NCI-H2081 (cell line): Measurements from ENCODE around the gene C16orf46.

Experiments used
- DNase-seq, 2 experiments: peaks; one replicate each; lab custom pipeline; 2025; lab: John Stamatoyannopoulos, UW

The C16orf46 gene

DNA sequence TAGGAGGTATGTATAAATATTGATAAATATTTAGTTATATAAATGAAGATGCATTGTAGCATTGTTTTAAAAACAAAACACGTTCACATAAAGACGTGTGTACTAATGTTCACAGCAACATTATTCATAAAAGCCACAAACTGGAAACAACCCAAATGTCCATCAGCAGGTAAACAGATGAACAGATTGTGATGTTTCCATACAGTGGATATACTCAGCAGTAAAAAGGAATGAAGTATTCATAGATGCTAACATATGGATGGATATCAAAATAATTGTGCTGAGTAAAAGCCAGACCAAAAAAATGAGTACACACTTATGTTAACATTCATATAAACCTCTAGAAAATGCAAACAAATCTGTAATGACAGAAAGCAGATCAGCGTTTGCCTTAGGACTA is 64.1 kb downstream of the C16orf46 start:
- no peak for DNase-seq
